ENCODE results near the gene DGKB. TPM values are rescaled to one million over a fixed set of nuclear protein-coding genes. Genes with fewer than 3 reads are reported as not detected.

DGKB gene
- polyA plus RNA-seq, 2 of the 4 experiments (the other 2 are of a cell fraction), result 0.01 TPM; not detected in 1

- TF ChIP-seq, protein P1, sequence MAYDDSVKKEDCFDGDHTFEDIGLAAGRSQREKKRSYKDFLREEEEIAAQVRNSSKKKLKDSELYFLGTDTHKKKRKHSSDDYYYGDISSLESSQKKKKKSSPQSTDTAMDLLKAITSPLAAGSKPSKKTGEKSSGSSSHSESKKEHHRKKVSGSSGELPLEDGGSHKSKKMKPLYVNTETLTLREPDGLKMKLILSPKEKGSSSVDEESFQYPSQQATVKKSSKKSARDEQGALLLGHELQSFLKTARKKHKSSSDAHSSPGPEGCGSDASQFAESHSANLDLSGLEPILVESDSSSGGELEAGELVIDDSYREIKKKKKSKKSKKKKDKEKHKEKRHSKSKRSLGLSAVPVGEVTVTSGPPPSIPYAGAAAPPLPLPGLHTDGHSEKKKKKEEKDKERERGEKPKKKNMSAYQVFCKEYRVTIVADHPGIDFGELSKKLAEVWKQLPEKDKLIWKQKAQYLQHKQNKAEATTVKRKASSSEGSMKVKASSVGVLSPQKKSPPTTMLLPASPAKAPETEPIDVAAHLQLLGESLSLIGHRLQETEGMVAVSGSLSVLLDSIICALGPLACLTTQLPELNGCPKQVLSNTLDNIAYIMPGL (CRISPR knock-in tag; IDR thresholded peaks at IDR 0.05; ENCODE audit: borderline replicate concordance), result no peak
- TF ChIP-seq BCL3 (IDR thresholded peaks at IDR 0.05), result no peak
- TF ChIP-seq ZFP36 (IDR thresholded peaks at IDR 0.05; ENCODE audit: borderline replicate concordance, partially characterized antibody), result no peak
Measured at GRCh38 chr7:14305233-14305866, 597.2 kb downstream of the DGKB start (continued).

GRCh38 chr7:14303536-14303935 is 599.0 kb downstream of the DGKB start:
- ATAC-seq (no peak), DNase-seq (ENCODE audit: low read depth in 1 of 2, low spot score in 1 of 2) (peak in 1 of 2 experiments; percentile 0), FAIRE-seq (no peak)
- Histone ChIP-seq H3K4me3 (no peak overlapping the region), H3K9me3 (no peaks in the 10 kb centered on the region), H3K4me2 (no peak overlapping the region), H3K27ac (no peak overlapping the region), H3K4me1 (no peaks in the 10 kb centered on the region)
- ChIA-PET CTCF (no interaction called here), POLR2A (no interaction called here)
- no peak for TF ChIP-seq TFCP2L1 (CRISPR knock-in tag; IDR thresholded peaks at IDR 0.05)
- TF ChIP-seq HES2 (IDR thresholded peaks at IDR 0.05), result no peak
- TF ChIP-seq, protein P1 (CRISPR knock-in tag; IDR thresholded peaks at IDR 0.05; ENCODE audit: borderline replicate concordance), result no peak
- TF ChIP-seq MAX (IDR thresholded peaks at IDR 0.05), result no peak
- TF ChIP-seq RAD21 (conservative IDR thresholded peaks at IDR 0.05 in 1 of 2, IDR thresholded peaks at IDR 0.05 in 1 of 2), result no peak
- no peak for TF ChIP-seq KDM5A (IDR thresholded peaks at IDR 0.05)
- TF ChIP-seq EHF (CRISPR knock-in tag; IDR thresholded peaks at IDR 0.05), result no peak
- TF ChIP-seq TP53 (CRISPR knock-in tag; IDR thresholded peaks at IDR 0.05), result no peak
- TF ChIP-seq ZC3H11A (IDR thresholded peaks at IDR 0.05), result no peak
- TF ChIP-seq RARB (CRISPR knock-in tag; IDR thresholded peaks at IDR 0.05), result no peak
- no peak for TF ChIP-seq BCL3 (IDR thresholded peaks at IDR 0.05)
- no peak for TF ChIP-seq RCOR1 (IDR thresholded peaks at IDR 0.05; ENCODE audit: low read depth, low read length)
- no peak for TF ChIP-seq HDAC2 (IDR thresholded peaks at IDR 0.05)
- TF ChIP-seq CEBPB (IDR thresholded peaks at IDR 0.05), result no peak
- TF ChIP-seq CBX8 (IDR thresholded peaks at IDR 0.05), result no peak
- no peak for TF ChIP-seq ZSCAN20 (CRISPR knock-in tag; IDR thresholded peaks at IDR 0.05)
- WGBS (ENCODE audit: missing lambda C conversion rate), result 21% methylated on average over 2 of the region's 2 CpGs

DNA sequence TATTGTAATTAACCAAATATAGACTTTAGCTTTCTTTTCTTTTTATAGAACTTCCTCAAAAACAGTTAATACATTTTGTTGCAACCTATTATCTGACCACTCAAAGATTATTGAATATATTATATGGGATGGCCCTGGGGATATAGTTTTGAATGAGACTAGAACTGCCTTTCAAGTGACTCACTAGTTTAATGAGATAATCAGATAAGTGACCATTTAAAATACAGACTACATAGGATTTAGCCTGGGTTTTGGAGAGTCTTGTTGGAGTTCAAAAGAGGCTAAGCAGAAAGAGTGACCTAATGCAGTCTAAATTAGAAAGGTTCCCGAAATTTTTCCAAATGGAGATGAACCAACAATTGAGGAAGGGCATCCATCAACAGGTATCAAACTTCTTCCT is 607.9 kb downstream of the DGKB start:
- ChIA-PET POLR2A (no interaction called here), CTCF (no interaction called here)
- Histone ChIP-seq H3K9me3 (no peaks in the 10 kb centered on the region; the same call in 1 of the 3 replicates), H3K4me2 (no peak overlapping the region), H3K4me1 (no peaks in the 10 kb centered on the region), H3K27ac (no peak overlapping the region), H3K4me3 (no peak overlapping the region)
- DNase-seq (ENCODE audit: low read depth in 1 of 2, low spot score in 1 of 2) (no peak), FAIRE-seq (no peak), ATAC-seq (no peak)
- WGBS (ENCODE audit: missing lambda C conversion rate), result 0% methylated on average over 1 of the region's 1 CpG
- no peak for TF ChIP-seq HDAC2 (IDR thresholded peaks at IDR 0.05)
- no peak for TF ChIP-seq SMC3 (IDR thresholded peaks at IDR 0.05)
- TF ChIP-seq EHMT2 (IDR thresholded peaks at IDR 0.05; ENCODE audit: low read depth), result no peak
- no peak for TF ChIP-seq GATA3 (IDR thresholded peaks at IDR 0.05; ENCODE audit: borderline replicate concordance)
- no peak for TF ChIP-seq CHD2 (IDR thresholded peaks at IDR 0.05; ENCODE audit: low read length, partially characterized antibody)
- TF ChIP-seq MAX (IDR thresholded peaks at IDR 0.05), result no peak
- TF ChIP-seq BCL3 (IDR thresholded peaks at IDR 0.05), result no peak
- TF ChIP-seq RARB (CRISPR knock-in tag; IDR thresholded peaks at IDR 0.05), result no peak
- TF ChIP-seq CTCF (IDR thresholded peaks at IDR 0.05), result no peak

Measured in A549 (cell line).